Peyer's patch (tissue), 4 donors: ENCODE data around the gene KLRC3. TPM values are rescaled to one million over a fixed set of nuclear protein-coding genes. Genes with fewer than 3 reads are reported as not detected.
"Not testable (repeated sequence)": the region's sequence is repeated elsewhere in the genome, so short reads cannot be mapped to it uniquely, and the experiment has no call there.

Source experiments
- DNase-seq, 3 donors: peaks; one replicate each; pipeline ENCODE4 v3.0.0-alpha.2; 2017 to 2019
- H3K27ac ChIP-seq, 4 donors: fragments of 200-600 bp; sonication (generic); one replicate each; pipeline ENCODE4 v1.5.1; 2016 to 2019
- H3K27me3 ChIP-seq, 2 donors: fragments of 200-600 bp; sonication (generic); one replicate each; pipeline ENCODE4 v1.5.1; 2019
- H3K36me3 ChIP-seq, 3 donors: fragments of 200-600 bp; sonication (generic); one replicate each; pipeline ENCODE4 v1.5.1; 2016 to 2019
- H3K4me1 ChIP-seq, 4 donors: fragments of 200-600 bp; sonication (generic); one replicate each; pipeline ENCODE4 v1.5.1; 2016 to 2019
- H3K4me3 ChIP-seq, 4 donors: fragments of 200-600 bp; sonication (generic); 1 replicate in 3 of 4; 2 replicates in 1 of 4; pipeline ENCODE4 v1.5.1; 2016 to 2019; ENCODE audit warnings: mild to moderate bottlenecking in 1 of 4
- H3K9me3 ChIP-seq, 4 donors: fragments of 200-600 bp; sonication (generic); one replicate each; pipeline ENCODE4 v1.5.1; 2016 to 2019; ENCODE audit warnings: mild to moderate bottlenecking in 1 of 4
- CTCF ChIP-seq, 6 experiments: fragments of 450-650 bp in 4 of 6; fragments of 200-600 bp in 2 of 6; sonication (generic) in 1 of 6; IDR thresholded peaks; one replicate each; pipeline ENCODE4 v1.5.1; 2017 to 2019; ENCODE audit warnings: antibody characterized with exemption in 6 of 6, mild to moderate bottlenecking in 3 of 6, moderate library complexity in 1 of 6
- POLR2A ChIP-seq, 2 donors: fragments of 450-650 bp; IDR thresholded peaks; one replicate each; pipeline ENCODE4 v1.5.1; 2017; ENCODE audit warnings: antibody characterized with exemption in 2 of 2, mild to moderate bottlenecking in 2 of 2, moderate library complexity in 2 of 2
- total RNA-seq, 4 donors: library from RNA; depleted of rRNA; stranded (reverse); fragments of >200 nt; gene quantifications; one replicate each; pipeline ENCODE4 v1.1.0, GENCODE V29; 2016

The KLRC3 gene
- total RNA-seq, 4 donors from 2014 or later = 1.6 to 2.8 TPM; not detected in 2

GRCh38 chr12:10369557-10370415 is 50.6 kb downstream of the KLRC3 start:
- H3K4me3 ChIP-seq = no peak overlapping the region
- peaks cover 0 to 15% (median 3%) of the 10 kb centered on the region in 4 donors for H3K4me1 ChIP-seq
- H3K9me3 ChIP-seq = no peaks in the 10 kb centered on the region
- TF ChIP-seq POLR2A (IDR thresholded peaks at IDR 0.05) (no peak), CTCF (IDR thresholded peaks at IDR 0.05) (no peak)
- no peaks in the 10 kb centered on the region for H3K27me3 ChIP-seq
- H3K27ac ChIP-seq = no peak overlapping the region
- no peaks in the 10 kb centered on the region for H3K36me3 ChIP-seq
- no peak for DNase-seq

- no peaks in the 10 kb centered on the region for H3K27me3 ChIP-seq
- no peaks in the 10 kb centered on the region for H3K9me3 ChIP-seq
- no peak overlapping the region for H3K4me3 ChIP-seq
- H3K27ac ChIP-seq = peak overlapping the region in 1 of 4 donors; percentile 17
- TF ChIP-seq CTCF (IDR thresholded peaks at IDR 0.05) = no peak
- no peak for TF ChIP-seq POLR2A (IDR thresholded peaks at IDR 0.05)
- H3K4me1 ChIP-seq = peaks cover 0 to 15% (median 3%) of the 10 kb centered on the region in 4 donors
- H3K36me3 ChIP-seq = no peaks in the 10 kb centered on the region
- DNase-seq = no peak
Measured at GRCh38 chr12:10368206-10369171, 51.9 kb downstream of the KLRC3 start.

GRCh38 chr12:10367714-10368113 is 52.7 kb downstream of the KLRC3 start:
- not testable (repeated sequence) for H3K27me3 ChIP-seq, H3K36me3 ChIP-seq, H3K4me3 ChIP-seq, H3K9me3 ChIP-seq, DNase-seq
- H3K4me1 ChIP-seq = peaks cover 0 to 22% (median 3%) of the 10 kb centered on the region in 4 donors
- H3K27ac ChIP-seq = peak overlapping the region in 1 of 4 donors; percentile 17

- DNase-seq = no peak
- Histone ChIP-seq H3K4me3 (no peak overlapping the region), H3K27ac (peak overlapping the region in 2 of 4 donors; percentile 6 to 95), H3K9me3 (no peaks in the 10 kb centered on the region), H3K4me1 (peaks cover 0 to 23% (median 3%) of the 10 kb centered on the region in 4 donors), H3K27me3 (no peaks in the 10 kb centered on the region), H3K36me3 (no peaks in the 10 kb centered on the region)
- peak in 2 of 6 experiments; percentile 16 to 18 for TF ChIP-seq CTCF (IDR thresholded peaks at IDR 0.05)
- TF ChIP-seq POLR2A (IDR thresholded peaks at IDR 0.05) = no peak
Measured at GRCh38 chr12:10366875-10367274, 53.5 kb downstream of the KLRC3 start.

GRCh38 chr12:10365696-10366405 is 54.5 kb downstream of the KLRC3 start:
- H3K27ac ChIP-seq = peak overlapping the region; percentile 77 to 95 (median 84)
- no peak for DNase-seq
- H3K36me3 ChIP-seq = no peaks in the 10 kb centered on the region
- H3K4me3 ChIP-seq = peak overlapping the region in 3 of 4 donors; percentile 45 to 73 (median 53)
- H3K9me3 ChIP-seq = no peaks in the 10 kb centered on the region
- no peak for TF ChIP-seq POLR2A (IDR thresholded peaks at IDR 0.05)
- peak in 2 of 6 experiments; percentile 18 to 24 for TF ChIP-seq CTCF (IDR thresholded peaks at IDR 0.05)
- H3K27me3 ChIP-seq = no peaks in the 10 kb centered on the region
- peaks cover 0 to 23% (median 3%) of the 10 kb centered on the region in 4 donors for H3K4me1 ChIP-seq
